Vagina (tissue), 2 donors: ENCODE measurements around the gene RBM23.

Experiments used
- CTCF ChIP-seq, 3 experiments: fragments of 450-650 bp in 2 of 3; fragments of 200-600 bp in 1 of 3; sonication (generic) in 1 of 3; IDR thresholded peaks; one replicate each; pipeline ENCODE4 v1.5.1; 2017 to 2019; ENCODE audit warnings: antibody characterized with exemption in 3 of 3, mild to moderate bottlenecking in 2 of 3, moderate library complexity in 2 of 3
- POLR2A ChIP-seq, 2 donors: fragments of 450-650 bp; IDR thresholded peaks; one replicate each; pipeline ENCODE4 v1.6.1; 2017; ENCODE audit warnings: antibody characterized with exemption in 2 of 2, mild to moderate bottlenecking in 2 of 2, moderate library complexity in 2 of 2
- POLR2AphosphoS5 ChIP-seq, 2 donors: sonication (generic); formaldehyde crosslinking; IDR thresholded peaks; one replicate each; pipeline ENCODE4 v1.9.0; 2017; ENCODE audit warnings: antibody characterized with exemption in 2 of 2, mild to moderate bottlenecking in 2 of 2, low read depth in 1 of 2; ENCODE audit not compliant: insufficient read depth in 1 of 2

DNA sequence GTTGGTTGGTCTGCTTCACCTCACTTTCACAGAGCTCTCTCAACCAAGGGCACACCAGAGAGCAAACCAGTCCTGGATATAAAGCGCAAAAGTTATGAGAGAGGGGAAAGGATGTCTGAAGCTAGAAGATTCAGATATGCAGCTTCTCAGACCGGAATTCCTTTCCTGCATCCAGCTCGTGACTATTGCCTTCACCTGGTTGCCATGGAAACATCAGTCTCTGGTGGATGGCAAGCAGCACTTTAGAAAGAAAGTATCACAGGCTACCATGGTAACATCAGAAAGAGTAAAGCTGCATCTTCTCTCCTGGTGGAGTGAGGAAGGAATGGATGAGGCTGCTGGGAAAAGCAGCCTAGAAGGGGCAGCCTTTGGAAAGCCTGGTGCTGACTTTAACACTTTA, 22.2 kb downstream of the RBM23 start:
- TF ChIP-seq POLR2A (IDR thresholded peaks at IDR 0.05) = no peak
- no peak for TF ChIP-seq CTCF (IDR thresholded peaks at IDR 0.05)
- TF ChIP-seq POLR2AphosphoS5 (IDR thresholded peaks at IDR 0.05; ENCODE audit: insufficient read depth in 1 of 2, low read depth in 1 of 2) = no peak
